ENCODE results near the gene NAA25. TPM values are rescaled to one million over a fixed set of nuclear protein-coding genes. Genes with fewer than 3 reads are reported as not detected.

NAA25 gene
- total RNA-seq, 3 donors from 2014 or later, result 16.8 to 29.2 (median 17.9) TPM

- H3K9me3 ChIP-seq, result no peaks in the 10 kb centered on the region
- H3K36me3 ChIP-seq (ENCODE audit: low read depth), result peaks cover 4% of the 10 kb centered on the region
- TF ChIP-seq CTCF (IDR thresholded peaks at IDR 0.05), result no peak
- intact Hi-C loops (cut with DNase I, micrococcal nuclease), result no loop called here
- H3K4me3 ChIP-seq, result no peak overlapping the region
- peaks cover 32% of the 10 kb centered on the region for H3K4me1 ChIP-seq (ENCODE audit: low read depth)
- no peak for DNase-seq
- ATAC-seq, result peak; percentile 70
Observed at GRCh38 chr12:112130441-112130998, 21.9 kb upstream of the NAA25 start.

GRCh38 chr12:112126911-112127310 lies 18.3 kb upstream of the NAA25 start:
- TF ChIP-seq CTCF (IDR thresholded peaks at IDR 0.05), result no peak
- peaks cover 36% of the 10 kb centered on the region for H3K4me1 ChIP-seq (ENCODE audit: low read depth)
- intact Hi-C loops (cut with DNase I, micrococcal nuclease), result no loop called here

GRCh38 chr12:112126000-112126438 lies 17.4 kb upstream of the NAA25 start:
- Histone ChIP-seq H3K36me3 (ENCODE audit: low read depth) (no peaks in the 10 kb centered on the region), H3K4me1 (ENCODE audit: low read depth) (peaks cover 31% of the 10 kb centered on the region), H3K4me3 (peak overlapping the region; percentile 78), H3K9me3 (no peaks in the 10 kb centered on the region)
- ATAC-seq, result peak; percentile 0
- DNase-seq, result no peak
- intact Hi-C loops (cut with DNase I, micrococcal nuclease), result no loop called here
- TF ChIP-seq CTCF (IDR thresholded peaks at IDR 0.05), result no peak

More at GRCh38 chr12:112126911-112127310, 18.3 kb upstream of the NAA25 start:
- Histone ChIP-seq H3K4me3 (no peak overlapping the region), H3K9me3 (no peaks in the 10 kb centered on the region), H3K36me3 (ENCODE audit: low read depth) (no peaks in the 10 kb centered on the region)
- DNase-seq (no peak), ATAC-seq (no peak)

GRCh38 chr12:112125250-112125999 lies 16.8 kb upstream of the NAA25 start, which contains the start of gene TRAFD1:
Gene TRAFD1, plus strand, starts transcription at chr12:112125560. Its CDS starts 4,963 bp downstream, at chr12:112130523.
- Histone ChIP-seq H3K36me3 (ENCODE audit: low read depth) (no peaks in the 10 kb centered on the region), H3K4me3 (peak within 1 kb of the TSS; percentile 78), H3K4me1 (ENCODE audit: low read depth) (peaks cover 25% of the 10 kb centered on the region), H3K9me3 (no peaks in the 10 kb centered on the region)
- intact Hi-C loops (cut with DNase I, micrococcal nuclease), result no loop called here
- no peak for TF ChIP-seq CTCF (IDR thresholded peaks at IDR 0.05)
- ATAC-seq (peak; percentile 99), DNase-seq (peak; percentile 98 to 99 (median 98))

GRCh38 chr12:112124918-112125249 lies 16.3 kb upstream of the NAA25 start:
- intact Hi-C loops (cut with DNase I, micrococcal nuclease), result no loop called here
- ATAC-seq (no peak), DNase-seq (no peak)
- Histone ChIP-seq H3K4me1 (ENCODE audit: low read depth) (peaks cover 20% of the 10 kb centered on the region), H3K9me3 (no peaks in the 10 kb centered on the region), H3K36me3 (ENCODE audit: low read depth) (no peaks in the 10 kb centered on the region), H3K4me3 (peak overlapping the region; percentile 78)
- TF ChIP-seq CTCF (IDR thresholded peaks at IDR 0.05), result no peak
